ENCODE measurements around the gene ZNF608.

ZNF608 gene

DNA sequence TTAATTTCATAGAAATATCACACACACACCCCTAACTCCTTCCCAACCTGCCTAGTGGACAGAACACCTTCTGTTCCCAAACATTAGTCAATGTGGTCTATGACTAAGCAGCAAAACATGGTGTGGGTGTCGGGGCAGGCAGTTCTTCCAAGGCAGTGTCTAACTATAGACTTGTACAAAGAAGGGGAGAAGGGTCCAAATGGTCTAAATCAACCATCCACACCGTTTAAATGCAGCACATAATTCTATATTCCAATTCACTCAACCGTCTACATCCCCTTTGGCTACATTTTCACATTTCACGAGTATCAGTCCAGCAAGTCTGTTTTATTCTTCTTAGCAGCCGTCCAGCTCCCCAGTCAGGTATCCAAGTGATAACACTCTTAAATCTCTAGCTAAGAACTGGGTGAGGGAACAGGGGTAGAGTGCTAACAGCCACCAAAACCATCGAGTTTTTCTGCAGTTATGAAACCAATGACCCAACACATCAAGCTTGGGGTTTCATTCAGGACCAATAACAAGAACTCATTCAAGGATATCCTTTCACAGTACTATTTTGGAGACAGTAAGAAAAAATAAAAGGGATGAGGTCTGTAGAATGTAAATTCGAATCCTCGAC lies 3.3 kb downstream of the ZNF608 start:
- H3K4me3 ChIP-seq = peak overlapping the region; percentile 50 to 53
- intact Hi-C loops (cut with DNase I; ENCODE audit: low total_unique reads) = no loop called here
- peak in 1 of 2 donors; percentile 57 for DNase-seq

DNA sequence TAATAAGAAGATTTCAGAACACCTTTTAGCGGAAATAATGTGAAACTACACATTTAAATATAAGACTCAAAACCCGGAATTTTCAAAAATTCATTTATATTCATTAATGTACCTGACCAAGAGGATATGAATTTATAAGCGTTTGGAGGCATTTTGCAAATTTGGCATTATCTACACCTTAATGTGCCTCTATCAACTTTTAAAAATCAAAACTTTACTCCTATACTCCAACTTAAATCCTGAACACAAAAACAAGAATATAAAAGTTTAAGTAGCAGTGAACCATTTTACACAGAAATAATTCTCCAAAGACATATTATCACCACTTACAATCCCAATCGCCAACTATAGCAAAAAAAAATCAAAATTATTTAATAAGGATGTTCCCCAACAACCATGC lies 3.9 kb downstream of the ZNF608 start:
- H3K4me3 ChIP-seq = peak overlapping the region; percentile 50 to 53
- intact Hi-C loops (cut with DNase I; ENCODE audit: low total_unique reads) = no loop called here
- peaks cover 0 to 28% (median 8%) of the 10 kb centered on the region in 4 donors for H3K4me1 ChIP-seq
- no peak overlapping the region for H3K27ac ChIP-seq
- no peaks in the 10 kb centered on the region for H3K9me3 ChIP-seq
- TF ChIP-seq, protein P1, sequence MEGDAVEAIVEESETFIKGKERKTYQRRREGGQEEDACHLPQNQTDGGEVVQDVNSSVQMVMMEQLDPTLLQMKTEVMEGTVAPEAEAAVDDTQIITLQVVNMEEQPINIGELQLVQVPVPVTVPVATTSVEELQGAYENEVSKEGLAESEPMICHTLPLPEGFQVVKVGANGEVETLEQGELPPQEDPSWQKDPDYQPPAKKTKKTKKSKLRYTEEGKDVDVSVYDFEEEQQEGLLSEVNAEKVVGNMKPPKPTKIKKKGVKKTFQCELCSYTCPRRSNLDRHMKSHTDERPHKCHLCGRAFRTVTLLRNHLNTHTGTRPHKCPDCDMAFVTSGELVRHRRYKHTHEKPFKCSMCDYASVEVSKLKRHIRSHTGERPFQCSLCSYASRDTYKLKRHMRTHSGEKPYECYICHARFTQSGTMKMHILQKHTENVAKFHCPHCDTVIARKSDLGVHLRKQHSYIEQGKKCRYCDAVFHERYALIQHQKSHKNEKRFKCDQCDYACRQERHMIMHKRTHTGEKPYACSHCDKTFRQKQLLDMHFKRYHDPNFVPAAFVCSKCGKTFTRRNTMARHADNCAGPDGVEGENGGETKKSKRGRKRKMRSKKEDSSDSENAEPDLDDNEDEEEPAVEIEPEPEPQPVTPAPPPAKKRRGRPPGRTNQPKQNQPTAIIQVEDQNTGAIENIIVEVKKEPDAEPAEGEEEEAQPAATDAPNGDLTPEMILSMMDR (IDR thresholded peaks at IDR 0.05) = no peak
- no peaks in the 10 kb centered on the region for H3K36me3 ChIP-seq
- no peak for DNase-seq
- H3K27me3 ChIP-seq = no peaks in the 10 kb centered on the region

More for the DNA sequence above, 3.3 kb downstream of the ZNF608 start:
- Histone ChIP-seq H3K4me1 (peaks cover 0 to 28% (median 10%) of the 10 kb centered on the region in 4 donors), H3K27me3 (no peaks in the 10 kb centered on the region), H3K36me3 (no peaks in the 10 kb centered on the region), H3K27ac (peak overlapping the region; percentile 81 to 83), H3K9me3 (no peaks in the 10 kb centered on the region)
- TF ChIP-seq, protein P1 (IDR thresholded peaks at IDR 0.05) = no peak

DNA sequence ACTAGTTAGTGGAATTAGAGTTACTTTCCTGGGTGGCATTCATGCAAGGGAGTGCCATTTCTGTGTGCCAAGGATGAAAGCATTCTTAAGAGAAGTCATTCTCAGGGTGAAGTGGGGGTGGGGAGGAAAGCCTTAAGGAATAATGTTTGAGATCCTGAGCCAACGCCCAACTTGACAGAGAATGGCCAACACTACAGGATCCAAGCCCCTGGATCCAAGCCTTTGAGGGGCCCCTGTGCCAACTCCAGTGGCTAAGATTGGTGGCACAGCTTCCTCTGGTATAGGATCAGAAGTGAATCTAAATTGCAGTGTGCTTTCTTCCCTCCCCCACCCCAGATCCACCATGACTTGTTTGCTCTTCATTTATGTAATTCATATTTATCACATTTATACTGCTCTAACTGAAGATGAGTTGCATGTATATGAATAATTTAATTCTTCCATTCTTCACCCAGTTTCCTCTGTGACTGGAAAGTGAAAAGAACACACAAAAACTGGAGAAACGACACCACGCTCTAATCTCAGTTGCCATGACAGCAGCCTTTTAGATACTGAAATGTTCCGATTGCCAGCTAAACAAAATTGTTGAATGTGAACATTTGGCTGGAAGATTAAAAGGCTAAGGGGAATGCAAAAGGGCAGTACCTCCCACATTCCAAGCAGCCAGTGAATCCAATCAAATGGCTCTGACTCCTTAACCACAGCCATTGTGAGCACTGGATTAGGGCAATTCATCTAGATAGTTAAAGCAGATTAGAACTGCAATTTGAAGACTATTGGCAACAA lies 4.5 kb downstream of the ZNF608 start:
- Histone ChIP-seq H3K4me1 (peaks cover 0 to 28% (median 8%) of the 10 kb centered on the region in 4 donors), H3K4me3 (no peak overlapping the region), H3K27me3 (no peaks in the 10 kb centered on the region), H3K36me3 (no peaks in the 10 kb centered on the region), H3K9me3 (no peaks in the 10 kb centered on the region), H3K27ac (no peak overlapping the region)
- TF ChIP-seq, protein P1 (IDR thresholded peaks at IDR 0.05) = no peak
- no peak for DNase-seq
- intact Hi-C loops (cut with DNase I; ENCODE audit: low total_unique reads) = no loop called here

DNA sequence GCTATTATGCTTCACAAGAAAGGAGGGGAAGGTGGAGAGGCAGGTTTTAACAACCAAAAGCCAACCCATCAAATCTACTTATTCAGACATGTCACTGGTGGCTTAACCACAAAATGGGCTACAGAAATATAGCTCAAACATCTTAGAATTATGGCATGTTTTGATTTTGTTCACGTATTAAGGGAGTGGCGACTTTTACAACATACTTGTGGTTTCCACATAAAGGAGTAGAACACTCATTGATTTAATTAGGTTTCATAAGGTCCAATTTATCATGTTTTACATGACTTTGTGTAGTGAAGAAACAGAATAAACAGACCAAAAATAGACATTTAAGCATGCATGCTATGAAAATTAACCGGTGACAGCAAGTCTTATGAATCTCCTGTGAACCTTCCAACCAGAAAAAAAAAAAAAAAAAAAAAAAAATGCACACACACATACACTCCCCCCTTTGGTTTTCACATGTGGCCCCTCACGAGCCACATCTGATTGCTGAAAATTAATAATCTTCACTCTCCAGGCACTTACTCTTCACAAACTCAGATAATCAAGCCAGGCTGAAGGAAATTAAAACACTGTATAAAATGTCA lies 5.4 kb downstream of the ZNF608 start:
- no peaks in the 10 kb centered on the region for H3K36me3 ChIP-seq
- H3K27me3 ChIP-seq = no peaks in the 10 kb centered on the region
- peaks cover 0 to 23% (median 8%) of the 10 kb centered on the region in 4 donors for H3K4me1 ChIP-seq
- intact Hi-C loops (cut with DNase I; ENCODE audit: low total_unique reads) = no loop called here
- DNase-seq = no peak
- TF ChIP-seq, protein P1 (IDR thresholded peaks at IDR 0.05) = no peak
- no peak overlapping the region for H3K4me3 ChIP-seq
- no peaks in the 10 kb centered on the region for H3K9me3 ChIP-seq
- no peak overlapping the region for H3K27ac ChIP-seq

DNA sequence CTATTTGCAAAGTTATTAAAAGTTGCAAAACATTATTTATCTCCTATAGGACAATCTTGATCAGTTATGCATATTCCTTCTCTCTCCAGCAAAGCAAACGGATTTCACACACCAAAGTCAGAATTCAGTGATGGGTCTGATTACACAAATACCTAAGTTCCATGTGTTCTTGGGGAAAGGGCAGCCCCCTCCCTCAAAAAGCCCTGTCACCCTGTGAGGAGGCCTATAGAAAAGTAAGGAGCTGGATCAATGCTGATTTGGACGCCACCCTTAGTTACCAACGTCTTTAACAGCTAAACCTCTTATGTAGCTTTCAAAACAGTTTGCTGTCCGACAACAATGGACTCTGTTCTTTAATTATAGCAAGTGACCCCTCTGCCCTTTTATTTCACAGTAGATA lies 6.4 kb downstream of the ZNF608 start:
- H3K27ac ChIP-seq = no peak overlapping the region
- H3K9me3 ChIP-seq = no peaks in the 10 kb centered on the region
- DNase-seq = no peak
- intact Hi-C loops (cut with DNase I; ENCODE audit: low total_unique reads) = no loop called here
- H3K4me3 ChIP-seq = no peak overlapping the region
- no peaks in the 10 kb centered on the region for H3K36me3 ChIP-seq
- peaks cover 0 to 3% of the 10 kb centered on the region in 2 donors for H3K27me3 ChIP-seq
- TF ChIP-seq, protein P1 (IDR thresholded peaks at IDR 0.05) = no peak
- H3K4me1 ChIP-seq = peaks cover 0 to 24% (median 10%) of the 10 kb centered on the region in 4 donors
